ENCODE measurements around the gene RNASE8. TPM values are rescaled to one million over a fixed set of nuclear protein-coding genes. Genes with fewer than 3 reads are reported as not detected.

Gene RNASE8
- total RNA-seq, 1 experiment from 2014 or later: not detected

- DNase-seq (no peak), ATAC-seq (no peak)
- no peaks in the 10 kb centered on the region for H3K9me2 ChIP-seq (replicated peaks; ENCODE audit: low read length)
- H2AFZ ChIP-seq (ENCODE audit: low read length): no peak overlapping the region
- H3K36me3 ChIP-seq (ENCODE audit: low read depth, low read length): no peaks in the 10 kb centered on the region
- H3K9me3 ChIP-seq (ENCODE audit: low read length): no peaks in the 10 kb centered on the region
- H3K79me2 ChIP-seq (ENCODE audit: low read length): no peaks in the 10 kb centered on the region
- ChIA-PET CTCF (no interaction called here), POLR2A (ENCODE audit: unreplicated experiment) (no interaction called here)
- H4K20me1 ChIP-seq (ENCODE audit: low read length): no peaks in the 10 kb centered on the region
- no peaks in the 10 kb centered on the region for H3F3A ChIP-seq (ENCODE audit: low read length, unreplicated experiment)
- no peak for TF ChIP-seq CTCF (conservative IDR thresholded peaks at IDR 0.05; ENCODE audit: low read depth, low read length)
- TF ChIP-seq EZH2phosphoT487 (IDR thresholded peaks at IDR 0.05; ENCODE audit: borderline replicate concordance, low read length): no peak
- no peak for TF ChIP-seq EZH2 (IDR thresholded peaks at IDR 0.05; ENCODE audit: low read length, unreplicated experiment)
- H3K4me2 ChIP-seq (ENCODE audit: low read length): no peak overlapping the region
- no peak overlapping the region for H3K9ac ChIP-seq (ENCODE audit: low read length)
- H3K4me3 ChIP-seq (ENCODE audit: low read length): no peak overlapping the region
- BruUV-seq (replicated peaks): no TSS peak
- no peaks in the 10 kb centered on the region for H3K4me1 ChIP-seq (ENCODE audit: insufficient read depth, low read length)
- no peak overlapping the region for H3K27ac ChIP-seq (ENCODE audit: low read length)
- intact Hi-C loops (cut with micrococcal nuclease): no loop called here
- peaks cover 47% of the 10 kb centered on the region for H3K27me3 ChIP-seq (ENCODE audit: low read length)
Measured at GRCh38 chr14:21060614-21061346, 3.2 kb downstream of the RNASE8 start.

- ChIA-PET CTCF (no interaction called here), POLR2A (ENCODE audit: unreplicated experiment) (no interaction called here)
Measured at GRCh38 chr14:21061347-21061668, 3.7 kb downstream of the RNASE8 start.

More at GRCh38 chr14:21061347-21061668, 3.7 kb downstream of the RNASE8 start:
- Histone ChIP-seq H3K27me3 (ENCODE audit: low read length) (peaks cover 49% of the 10 kb centered on the region), H3K79me2 (ENCODE audit: low read length) (no peaks in the 10 kb centered on the region), H3K36me3 (ENCODE audit: low read depth, low read length) (no peaks in the 10 kb centered on the region), H3K4me1 (ENCODE audit: insufficient read depth, low read length) (no peaks in the 10 kb centered on the region), H3K9me2 (replicated peaks; ENCODE audit: low read length) (no peaks in the 10 kb centered on the region), H2AFZ (ENCODE audit: low read length) (no peak overlapping the region), H3F3A (ENCODE audit: low read length, unreplicated experiment) (no peaks in the 10 kb centered on the region), H3K4me3 (ENCODE audit: low read length) (no peak overlapping the region), H3K4me2 (ENCODE audit: low read length) (no peak overlapping the region), H3K9ac (ENCODE audit: low read length) (no peak overlapping the region), H3K9me3 (ENCODE audit: low read length) (no peaks in the 10 kb centered on the region), H3K27ac (ENCODE audit: low read length) (no peak overlapping the region), H4K20me1 (ENCODE audit: low read length) (no peaks in the 10 kb centered on the region)
- intact Hi-C loops (cut with micrococcal nuclease): no loop called here
- no TSS peak for BruUV-seq (replicated peaks)
- ATAC-seq (no peak), DNase-seq (no peak)
- no peak for TF ChIP-seq EZH2 (IDR thresholded peaks at IDR 0.05; ENCODE audit: low read length, unreplicated experiment)
- TF ChIP-seq EZH2phosphoT487 (IDR thresholded peaks at IDR 0.05; ENCODE audit: borderline replicate concordance, low read length): no peak
- TF ChIP-seq CTCF (conservative IDR thresholded peaks at IDR 0.05; ENCODE audit: low read depth, low read length): no peak

Data from PC-3 (cell line).